ENCODE measurements around the gene ZNF689. TPM values are rescaled to one million over a fixed set of nuclear protein-coding genes. Genes with fewer than 3 reads are reported as not detected.

Gene ZNF689
- total RNA-seq, 1 experiment from 2014 or later: 10.3 TPM

GRCh38 chr16:30651124-30652004 is 41.2 kb upstream of the ZNF689 start:
- BruUV-seq (replicated peaks): TSS peak; percentile 61
- intact Hi-C loops (cut with micrococcal nuclease): loop anchor here (2.0 kb wide), 1 partner anchor 271 kb away; the partner anchor contains the start of gene FBXL19
- H3K36me3 ChIP-seq (ENCODE audit: control insufficient read depth in 1 of 2, insufficient read depth in 2 of 2, low read length in 2 of 2): peaks cover 10 to 21% of the 10 kb centered on the region in 2 experiments
- no peak overlapping the region for H2AFZ ChIP-seq (ENCODE audit: low read depth, low read length, poor library complexity, severe bottlenecking)
- peak overlapping the region; percentile 95 for H3K4me2 ChIP-seq (ENCODE audit: low read length)
- peak overlapping the region; percentile 93 to 97 for H3K4me3 ChIP-seq (replicated peaks in 1 of 2; ENCODE audit: low read depth in 1 of 2, low read length in 2 of 2)
- no peaks in the 10 kb centered on the region for H3K9me3 ChIP-seq (ENCODE audit: control insufficient read depth in 1 of 2, insufficient read depth in 1 of 2, low read depth in 1 of 2, low read length in 2 of 2)
- H3K9ac ChIP-seq (ENCODE audit: low read length): peak overlapping the region; percentile 96
- POLR2A ChIA-PET: interaction anchor here (1.0 to 1.5 kb wide), 3 partner anchors 17 to 559 kb away, joined by 4 to 12 read pairs (median 5); partner anchors contain the start of gene DCTPP1
- ATAC-seq (peak; percentile 82), DNase-seq (ENCODE audit: low read depth, low spot score) (no peak)
- RAD21 ChIA-PET (ENCODE audit: low non-redundant PET in 1 of 2, low total read pairs in 2 of 2, uncharacterized antibody in 2 of 2, unreplicated experiment in 2 of 2): interaction anchor here in 1 of 2 experiments (0.6 kb wide), 1 partner anchor 152 kb away, joined by 3 read pairs; no protein-coding TSS in a partner anchor
- H3K4me1 ChIP-seq (ENCODE audit: control insufficient read depth in 1 of 2, insufficient read depth in 2 of 2, low read length in 2 of 2): peaks cover 7 to 16% of the 10 kb centered on the region in 2 experiments; a peak in 3 of 4 replicates
- CTCF ChIA-PET: interaction anchor here (0.7 to 1.6 kb wide), 9 partner anchors 8 to 559 kb away, joined by 3 to 6 read pairs (median 4); partner anchors contain the start of genes DCTPP1, ZNF48 and ZNF771
- H4K20me1 ChIP-seq (ENCODE audit: insufficient read depth): no peaks in the 10 kb centered on the region
- H3K27ac ChIP-seq (ENCODE audit: low read depth, low read length): peak overlapping the region; percentile 88
- no peaks in the 10 kb centered on the region for H3K27me3 ChIP-seq (ENCODE audit: insufficient read depth, low read length)
- H3K9me2 ChIP-seq (ENCODE audit: insufficient read depth): no peaks in the 10 kb centered on the region
- H3K79me2 ChIP-seq (ENCODE audit: insufficient read depth, low read length): peaks cover 15% of the 10 kb centered on the region; the same call in 1 of the 2 replicates
- TF ChIP-seq TCF7L2 (IDR thresholded peaks at IDR 0.05; ENCODE audit: borderline replicate concordance, extremely low read depth, insufficient read depth, insufficient read length) (no peak), ZNF274 (IDR thresholded peaks at IDR 0.05; ENCODE audit: low read depth, low read length) (no peak), SRF (IDR thresholded peaks at IDR 0.05; ENCODE audit: low read depth) (no peak), RAD21 (IDR thresholded peaks at IDR 0.05; ENCODE audit: low read depth) (no peak), ZFX (IDR thresholded peaks at IDR 0.05) (peak; percentile 31; the same call in 1 of the 2 replicates), POLR2A (IDR thresholded peaks at IDR 0.05; ENCODE audit: borderline replicate concordance, extremely low read depth, insufficient read depth, insufficient read length) (no peak), CEBPB (IDR thresholded peaks at IDR 0.05; ENCODE audit: low read depth) (no peak), MAX (IDR thresholded peaks at IDR 0.05) (no peak), YY1 (IDR thresholded peaks at IDR 0.05; ENCODE audit: extremely low read depth, insufficient replicate concordance, low read depth, low read length) (peak; percentile 53), SP1 (IDR thresholded peaks at IDR 0.05; ENCODE audit: low read depth) (no peak), SIN3A (IDR thresholded peaks at IDR 0.05; ENCODE audit: low read depth) (no peak), JUND (IDR thresholded peaks at IDR 0.05) (no peak), REST (IDR thresholded peaks at IDR 0.05; ENCODE audit: low read depth) (no peak), ZBTB33 (IDR thresholded peaks at IDR 0.05; ENCODE audit: extremely low read depth, insufficient replicate concordance, low read length) (no peak), EZH2phosphoT487 (IDR thresholded peaks at IDR 0.05; ENCODE audit: borderline replicate concordance) (no peak), ATF3 (IDR thresholded peaks at IDR 0.05) (no peak), FOSL1 (IDR thresholded peaks at IDR 0.05; ENCODE audit: low read depth) (no peak), EZH2 (IDR thresholded peaks at IDR 0.05) (no peak), ELF1 (IDR thresholded peaks at IDR 0.05; ENCODE audit: borderline replicate concordance, low read depth) (no peak)
